A549 (cell line): Measurements from ENCODE around the gene SLCO1C1. TPM values are rescaled to one million over a fixed set of nuclear protein-coding genes. Genes with fewer than 3 reads are reported as not detected.

Source experiments
- ATAC-seq, 2 experiments: fragments of 200-7000 bp in 1 of 2; fragments of >200 bp in 1 of 2; cut with Nextera tagmentation in 1 of 2; cut with Tn5 transposase in 1 of 2; 3 replicates each; pipeline versions ENCODE4 v1.8.0 to v1.9.1; 2018 to 2020; ENCODE audit warnings: mild to moderate bottlenecking in 1 of 2, moderate library complexity in 1 of 2
- CTCF ChIA-PET: fragments of 300-600 bp; sonication (Branson Sonifier 250); formaldehyde crosslinking; extraction: SDS; loops from one replicate; lab custom pipeline; 2021; ENCODE audit warnings: antibody characterized with exemption, inconsistent platforms; lab: Yijun Ruan, JAX
- POLR2A ChIA-PET: fragments of 350-600 bp; formaldehyde crosslinking; extraction: SDS; loops from one replicate; lab custom pipeline; 2021; ENCODE audit warnings: antibody characterized with exemption, inconsistent platforms; lab: Yijun Ruan, JAX
- DNase-seq, 2 experiments: peaks; one replicate each; pipeline versions ENCODE4 v3.0.0 to v3.0.0-alpha.2; 2011 to 2016; ENCODE audit warnings: low read depth in 1 of 2, low spot score in 1 of 2
- FAIRE-seq: peaks from 2 replicates; lab custom pipeline; 2011; peaks lifted over from hg19 to GRCh38; lab: Jason Lieb, UNC
- H3K27ac ChIP-seq, 2 experiments: fragments of >200 bp; sonication (Bioruptor Twin); formaldehyde crosslinking; 3 replicates each; pipeline ENCODE4 v1.5.1; 2016 to 2017
- H3K4me1 ChIP-seq: fragments of >200 bp; sonication (Bioruptor Twin); formaldehyde crosslinking; 3 replicates; pipeline ENCODE4 v1.6.1; 2016
- H3K4me2 ChIP-seq: fragments of >200 bp; sonication (Bioruptor Twin); formaldehyde crosslinking; 3 replicates; pipeline ENCODE4 v1.6.1; 2016
- H3K4me3 ChIP-seq: fragments of >200 bp; sonication (Bioruptor Twin); formaldehyde crosslinking; 3 replicates; pipeline ENCODE4 v1.5.1; 2016
- H3K9me3 ChIP-seq: fragments of >200 bp; sonication (Bioruptor Twin); formaldehyde crosslinking; 3 replicates; pipeline ENCODE4 v1.6.1; 2016
- CTCF ChIP-seq: fragments of >200 bp; sonication (Bioruptor Twin); formaldehyde crosslinking; IDR thresholded peaks from 3 replicates; pipeline ENCODE4 v1.5.1; 2016
- ELK1 ChIP-seq: fragments of 150-350 bp; IDR thresholded peaks from 2 replicates; pipeline ENCODE4 v1.6.1; 2014; ENCODE audit warnings: low read depth, mild to moderate bottlenecking, low read length
- FOXS1 ChIP-seq: fragments of 250-450 bp; sonication (Bioruptor Pico); IDR thresholded peaks from 2 replicates; pipeline ENCODE4 v1.5.0; 2020; ENCODE audit warnings: mild to moderate bottlenecking, moderate library complexity
- GATA3 ChIP-seq: IDR thresholded peaks from 2 replicates; pipeline ENCODE4 v1.6.1; 2012; ENCODE audit warnings: borderline replicate concordance
- HOXB5 ChIP-seq: fragments of 250-450 bp; sonication (Bioruptor Pico); IDR thresholded peaks from 2 replicates; pipeline ENCODE4 v1.5.0; 2020; ENCODE audit warnings: mild to moderate bottlenecking, moderate library complexity
- KDM5A ChIP-seq: fragments of 200-600 bp; sonication (generic); IDR thresholded peaks from 2 replicates; pipeline ENCODE4 v1.6.1; 2016; ENCODE audit warnings: antibody characterized with exemption, mild to moderate bottlenecking
- MAFK ChIP-seq: fragments of 450-650 bp; IDR thresholded peaks from 2 replicates; pipeline ENCODE4 v1.6.1; 2014; ENCODE audit not compliant: partially characterized antibody
- NR3C1 ChIP-seq: fragments of >200 bp; sonication (Bioruptor Twin); formaldehyde crosslinking; IDR thresholded peaks from 3 replicates; pipeline ENCODE4 v1.6.1; 2017
- POLR2AphosphoS2 ChIP-seq: conservative IDR thresholded peaks from 2 replicates; pipeline ENCODE4 v1.6.1; 2012; ENCODE audit warnings: low read length, improper control_type of control experiment, inconsistent platforms
- RAD21 ChIP-seq, 2 experiments: fragments of >200 bp in 1 of 2; sonication (Bioruptor Twin) in 1 of 2; formaldehyde crosslinking in 1 of 2; IDR thresholded peaks in 1 of 2; conservative IDR thresholded peaks in 1 of 2; 2 replicates in 1 of 2; 3 replicates in 1 of 2; pipeline ENCODE4 v1.6.1; 2012 to 2018; ENCODE audit warnings: inconsistent platforms in 1 of 2
- SMC3 ChIP-seq: fragments of >200 bp; sonication (Bioruptor Twin); formaldehyde crosslinking; IDR thresholded peaks from 3 replicates; pipeline ENCODE4 v1.6.1; 2018; ENCODE audit warnings: inconsistent platforms
- SREBF2 ChIP-seq: fragments of 450-650 bp; IDR thresholded peaks from 2 replicates; pipeline ENCODE4 v1.6.1; 2014; ENCODE audit warnings: mild to moderate bottlenecking, moderate library complexity
- WGBS: methylation state at CpG from one replicate; pipeline ENCODE4 v1.1.6; 2017; ENCODE audit errors: missing lambda C conversion rate; 5-methylcytosine and 5-hydroxymethylcytosine counted together
- polyA plus RNA-seq, 4 experiments: library from polyadenylated mRNA; depleted of rRNA in 3 of 4; stranded (reverse); fragments of >200 nt; fragmentation: RNase III in 1 of 4; extraction: RNeasy Plus Mini Kit Qiagen cat#74134 plus additional on column Dnase treatment in 1 of 4; gene quantifications; 2 replicates in 3 of 4; 3 replicates in 1 of 4; pipeline ENCODE4 v1.2.3, GENCODE V29; 2011 to 2017

SLCO1C1 gene
- polyA plus RNA-seq, 2 of the 4 experiments (the other 2 are of a cell fraction) = 0.05 to 0.06 TPM

- no peak for ATAC-seq
Observed at GRCh38 chr12:20718294-20718693, 23.2 kb downstream of the SLCO1C1 start.

GRCh38 chr12:20722142-20722541 is 27.0 kb downstream of the SLCO1C1 start:
- WGBS = 53% methylated on average over 1 of the region's 1 CpG
- no peak for TF ChIP-seq NR3C1
- TF ChIP-seq KDM5A = no peak
- no peak for TF ChIP-seq SREBF2
- H3K4me3 ChIP-seq = no peak overlapping the region
- H3K9me3 ChIP-seq = no peaks in the 10 kb centered on the region
- no peak overlapping the region for H3K27ac ChIP-seq
- ATAC-seq = no peak
- POLR2A ChIA-PET = no interaction called here
- H3K4me2 ChIP-seq = no peak overlapping the region
- CTCF ChIA-PET = no interaction called here
- no peak for FAIRE-seq
- no peaks in the 10 kb centered on the region for H3K4me1 ChIP-seq
- no peak for DNase-seq

More at GRCh38 chr12:20718294-20718693, 23.2 kb downstream of the SLCO1C1 start:
- Histone ChIP-seq H3K27ac (no peak overlapping the region), H3K4me1 (no peaks in the 10 kb centered on the region), H3K4me2 (no peak overlapping the region), H3K9me3 (no peaks in the 10 kb centered on the region), H3K4me3 (no peak overlapping the region)
- POLR2A ChIA-PET = no interaction called here
- TF ChIP-seq MAFK (peak; percentile 70), FOXS1 (CRISPR knock-in tag) (no peak)
- DNase-seq = no peak
- no peak for FAIRE-seq
- 64% methylated on average over 4 of the region's 4 CpGs for WGBS
- CTCF ChIA-PET = no interaction called here

DNA sequence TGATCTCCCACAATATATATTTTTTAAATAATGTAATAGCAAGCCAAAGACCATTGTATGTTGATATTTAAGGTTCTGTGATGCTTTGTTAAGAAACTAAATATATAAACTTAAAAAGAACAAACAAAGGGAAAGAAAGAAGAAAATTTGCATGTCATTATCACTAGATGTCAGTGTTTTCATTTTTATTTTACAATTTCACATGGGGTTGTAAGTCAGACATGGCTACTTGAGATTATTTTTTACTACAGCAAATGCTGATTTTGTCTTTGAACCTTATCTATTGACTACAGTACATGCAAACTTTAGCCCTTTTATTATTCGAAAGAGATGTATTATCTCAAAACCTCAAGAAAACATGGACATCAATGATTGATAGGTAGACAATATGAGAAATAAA is 36.1 kb downstream of the SLCO1C1 start:
- H3K4me3 ChIP-seq = no peak overlapping the region
- H3K27ac ChIP-seq = no peak overlapping the region
- POLR2A ChIA-PET = no interaction called here
- CTCF ChIA-PET = interaction anchor here (1.0 kb wide), 1 partner anchor 219 kb away, joined by 3 read pairs; no protein-coding TSS in a partner anchor
- H3K4me2 ChIP-seq = no peak overlapping the region
- FAIRE-seq (peak; percentile 36), DNase-seq (peak in 1 of 2 experiments; percentile 9)
- H3K4me1 ChIP-seq = peaks cover 4% of the 10 kb centered on the region; the same call in 1 of the 3 replicates
- WGBS = 77% methylated on average over 1 of the region's 1 CpG
- TF ChIP-seq POLR2AphosphoS2 (no peak), HOXB5 (no peak), RAD21 (conservative IDR thresholded peaks at IDR 0.05 in 1 of 2, IDR thresholded peaks at IDR 0.05 in 1 of 2) (peak; percentile 36 to 53; a peak in 3 of 5 replicates), ELK1 (no peak), SMC3 (peak; percentile 22; the same call in 1 of the 3 replicates), CTCF (peak; percentile 23; the same call in 1 of the 3 replicates)
- TF ChIP-seq, all 56 proteins: peak for 3
- no peaks in the 10 kb centered on the region for H3K9me3 ChIP-seq
- no peak for ATAC-seq

DNA sequence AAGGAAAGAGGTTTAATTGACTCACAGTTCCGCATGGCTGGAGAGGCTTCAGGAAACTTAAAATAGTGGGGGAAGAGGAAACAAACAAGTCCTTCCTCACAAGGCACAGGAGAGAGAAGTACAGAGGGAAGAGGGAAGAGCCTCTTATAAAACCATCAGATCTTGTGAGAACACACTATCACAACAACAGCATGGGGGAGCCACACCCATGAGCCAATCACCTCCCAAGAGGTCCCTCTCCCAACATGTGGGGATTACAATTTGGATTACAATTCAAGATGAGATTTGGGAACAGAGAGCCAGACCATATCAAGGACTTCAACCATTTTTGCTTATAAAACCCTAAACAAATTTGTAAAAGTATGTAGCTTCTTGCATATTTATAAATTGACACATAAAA is 45.8 kb downstream of the SLCO1C1 start:
- H3K4me2 ChIP-seq = no peak overlapping the region
- no peak for ATAC-seq
- ChIA-PET CTCF (interaction anchor here (0.8 kb wide), 1 partner anchor 85 kb away, joined by 3 read pairs; no protein-coding TSS in a partner anchor), POLR2A (no interaction called here)
- no peaks in the 10 kb centered on the region for H3K9me3 ChIP-seq
- H3K4me1 ChIP-seq = no peaks in the 10 kb centered on the region
- FAIRE-seq = no peak
- no peak for TF ChIP-seq ELK1
- 89% methylated on average over 1 of the region's 1 CpG for WGBS
- H3K27ac ChIP-seq = no peak overlapping the region
- no peak for DNase-seq
- no peak overlapping the region for H3K4me3 ChIP-seq

DNA sequence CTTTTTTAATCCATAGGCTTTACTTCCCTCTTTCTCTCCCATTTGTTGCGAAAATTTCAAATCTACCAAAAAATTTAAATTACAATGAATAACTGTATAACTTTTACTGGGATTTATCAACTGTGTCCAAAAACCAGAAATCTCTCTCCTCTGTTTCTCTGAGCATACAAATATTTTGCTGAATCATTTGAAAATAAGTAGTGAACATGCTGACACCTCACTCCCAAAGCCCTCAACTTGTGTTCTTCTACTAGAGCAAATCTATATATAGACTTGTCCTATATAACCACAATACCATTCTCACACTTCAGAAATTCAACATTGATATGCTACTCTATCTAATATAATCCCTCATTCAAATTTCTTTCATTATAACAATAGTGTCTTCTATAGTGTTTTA is 53.1 kb downstream of the SLCO1C1 start:
- Histone ChIP-seq H3K27ac (no peak overlapping the region), H3K9me3 (no peaks in the 10 kb centered on the region), H3K4me3 (no peak overlapping the region)
- 87% methylated on average over 1 of the region's 1 CpG for WGBS
- FAIRE-seq (no peak), ATAC-seq (no peak)
- CTCF ChIA-PET = no interaction called here
- TF ChIP-seq GATA3 (no peak), MAFK (peak; percentile 72)
- TF ChIP-seq, all 56 proteins: peak for 1
- no peak for DNase-seq
- Histone ChIP-seq H3K4me1 (no peaks in the 10 kb centered on the region), H3K4me2 (no peak overlapping the region)
- POLR2A ChIA-PET = no interaction called here
